Chondrocyte (in vitro differentiated cells): ENCODE data around the gene CMIP. TPM values are rescaled to one million over a fixed set of nuclear protein-coding genes. Genes with fewer than 3 reads are reported as not detected.

Experiments
- DNase-seq: peaks from one replicate; pipeline ENCODE4 v3.0.0; 2021; ENCODE audit warnings: mixed read lengths, low spot score
- H3K27ac Mint-ChIP-seq: one replicate; pipeline ENCODE4 v1.8.0; 2021; ENCODE audit warnings: mild to moderate bottlenecking, moderate library complexity, mixed read lengths; ENCODE audit not compliant: unreplicated experiment
- H3K27me3 Mint-ChIP-seq: 2 replicates; pipeline ENCODE4 v1.8.0; 2021; ENCODE audit warnings: low read depth, mixed read lengths
- H3K36me3 Mint-ChIP-seq: 2 replicates; pipeline ENCODE4 v1.8.0; 2021; ENCODE audit warnings: low read depth, mixed read lengths
- H3K4me1 Mint-ChIP-seq: 2 replicates; pipeline ENCODE4 v1.8.0; 2021; ENCODE audit warnings: low read depth, mild to moderate bottlenecking, mixed read lengths
- H3K4me3 Mint-ChIP-seq: one replicate; pipeline ENCODE4 v1.8.0; 2021; ENCODE audit warnings: mild to moderate bottlenecking, moderate library complexity, mixed read lengths; ENCODE audit not compliant: unreplicated experiment
- H3K9me3 Mint-ChIP-seq: 2 replicates; pipeline ENCODE4 v1.8.0; 2021; ENCODE audit warnings: low read depth, mixed read lengths
- total RNA-seq: library from RNA; stranded (reverse); gene quantifications from 3 replicates; pipeline ENCODE4 v1.2.1, GENCODE V29; 2021
- TF ChIP-seq, protein P1 (sequence below): fragments of 200-600 bp; sonication (generic); IDR thresholded peaks from 2 replicates; pipeline ENCODE4 v1.5.0; 2021; ENCODE audit warnings: antibody characterized with exemption, mild to moderate bottlenecking, moderate library complexity

The CMIP gene
- total RNA-seq, 1 donor from 2014 or later: 62.9 TPM

DNA sequence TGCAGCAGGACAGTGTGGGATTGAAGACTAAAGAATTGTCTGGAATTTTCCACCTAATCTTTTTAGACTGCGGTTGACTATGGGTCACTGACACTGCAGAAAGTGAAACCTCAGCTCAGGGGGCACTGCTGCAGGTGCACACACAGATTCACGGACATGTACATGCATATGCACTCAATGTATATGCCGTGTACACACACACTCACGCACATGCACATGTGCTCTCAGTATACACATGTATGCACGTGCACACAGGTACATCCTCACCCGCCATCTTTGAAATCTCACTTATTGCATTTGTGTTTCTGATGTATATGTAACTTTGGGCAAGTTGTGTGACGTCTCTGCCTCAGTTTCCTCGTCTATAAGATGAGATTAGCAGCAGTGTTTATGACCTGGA lies 27.3 kb downstream of the CMIP start:
- Mint-ChIP-seq H3K27ac (no peak overlapping the region), H3K4me1 (peaks cover 54% of the 10 kb centered on the region), H3K36me3 (no peaks in the 10 kb centered on the region), H3K27me3 (no peaks in the 10 kb centered on the region), H3K4me3 (no peak overlapping the region), H3K9me3 (no peaks in the 10 kb centered on the region)
- no peak for DNase-seq
- TF ChIP-seq, protein P1, sequence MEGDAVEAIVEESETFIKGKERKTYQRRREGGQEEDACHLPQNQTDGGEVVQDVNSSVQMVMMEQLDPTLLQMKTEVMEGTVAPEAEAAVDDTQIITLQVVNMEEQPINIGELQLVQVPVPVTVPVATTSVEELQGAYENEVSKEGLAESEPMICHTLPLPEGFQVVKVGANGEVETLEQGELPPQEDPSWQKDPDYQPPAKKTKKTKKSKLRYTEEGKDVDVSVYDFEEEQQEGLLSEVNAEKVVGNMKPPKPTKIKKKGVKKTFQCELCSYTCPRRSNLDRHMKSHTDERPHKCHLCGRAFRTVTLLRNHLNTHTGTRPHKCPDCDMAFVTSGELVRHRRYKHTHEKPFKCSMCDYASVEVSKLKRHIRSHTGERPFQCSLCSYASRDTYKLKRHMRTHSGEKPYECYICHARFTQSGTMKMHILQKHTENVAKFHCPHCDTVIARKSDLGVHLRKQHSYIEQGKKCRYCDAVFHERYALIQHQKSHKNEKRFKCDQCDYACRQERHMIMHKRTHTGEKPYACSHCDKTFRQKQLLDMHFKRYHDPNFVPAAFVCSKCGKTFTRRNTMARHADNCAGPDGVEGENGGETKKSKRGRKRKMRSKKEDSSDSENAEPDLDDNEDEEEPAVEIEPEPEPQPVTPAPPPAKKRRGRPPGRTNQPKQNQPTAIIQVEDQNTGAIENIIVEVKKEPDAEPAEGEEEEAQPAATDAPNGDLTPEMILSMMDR: no peak

DNA sequence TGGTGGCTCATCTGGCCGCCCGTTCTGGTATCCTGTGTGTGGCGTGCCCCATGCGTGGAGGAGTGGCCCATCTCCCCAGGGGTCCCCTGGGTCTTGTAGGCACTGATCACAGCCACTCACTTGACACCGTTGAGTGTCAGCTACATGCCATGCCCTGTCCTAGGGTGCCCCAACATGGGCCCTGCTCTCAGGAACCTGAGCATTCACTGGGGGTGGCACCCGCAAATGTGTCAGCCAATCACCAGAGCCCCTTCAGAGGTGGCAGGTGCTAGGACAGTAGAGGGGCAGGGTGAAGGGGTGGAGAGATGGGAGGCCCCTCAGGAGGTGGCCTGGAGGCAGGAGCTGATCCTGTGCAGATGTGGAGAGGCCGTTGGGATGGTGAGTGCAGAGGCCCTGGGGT lies 27.8 kb downstream of the CMIP start:
- Mint-ChIP-seq H3K4me1 (peaks cover 54% of the 10 kb centered on the region), H3K9me3 (no peaks in the 10 kb centered on the region), H3K36me3 (no peaks in the 10 kb centered on the region), H3K27me3 (no peaks in the 10 kb centered on the region), H3K27ac (no peak overlapping the region), H3K4me3 (no peak overlapping the region)
- TF ChIP-seq, protein P1: no peak
- DNase-seq: no peak

DNA sequence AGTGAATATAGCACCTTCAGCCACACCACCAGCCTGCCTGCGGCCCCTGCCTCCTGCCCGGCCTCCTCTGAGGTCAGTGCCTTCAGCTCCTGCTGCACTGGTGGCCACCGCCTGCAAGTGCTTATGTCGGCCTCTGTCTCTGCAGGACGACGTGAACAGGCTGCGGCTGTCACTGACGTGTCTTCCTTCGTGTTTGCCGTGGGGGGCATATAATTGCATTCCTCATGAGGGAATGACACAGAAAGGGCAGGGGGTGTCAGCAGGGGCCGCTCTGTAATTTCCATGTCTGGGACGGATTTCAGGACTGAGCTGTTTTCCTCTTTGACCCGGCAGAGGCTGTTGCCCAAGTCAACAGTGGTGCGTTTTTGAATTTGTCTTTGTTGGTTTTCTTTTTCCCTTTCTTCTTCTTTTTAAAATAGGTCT lies 28.5 kb downstream of the CMIP start:
- peak overlapping the region; percentile 90 for H3K27ac Mint-ChIP-seq
- no peaks in the 10 kb centered on the region for H3K27me3 Mint-ChIP-seq
- no peaks in the 10 kb centered on the region for H3K36me3 Mint-ChIP-seq
- DNase-seq: no peak
- H3K4me1 Mint-ChIP-seq: peaks cover 54% of the 10 kb centered on the region
- H3K9me3 Mint-ChIP-seq: no peaks in the 10 kb centered on the region
- TF ChIP-seq, protein P1: no peak
- H3K4me3 Mint-ChIP-seq: peak overlapping the region; percentile 40

DNA sequence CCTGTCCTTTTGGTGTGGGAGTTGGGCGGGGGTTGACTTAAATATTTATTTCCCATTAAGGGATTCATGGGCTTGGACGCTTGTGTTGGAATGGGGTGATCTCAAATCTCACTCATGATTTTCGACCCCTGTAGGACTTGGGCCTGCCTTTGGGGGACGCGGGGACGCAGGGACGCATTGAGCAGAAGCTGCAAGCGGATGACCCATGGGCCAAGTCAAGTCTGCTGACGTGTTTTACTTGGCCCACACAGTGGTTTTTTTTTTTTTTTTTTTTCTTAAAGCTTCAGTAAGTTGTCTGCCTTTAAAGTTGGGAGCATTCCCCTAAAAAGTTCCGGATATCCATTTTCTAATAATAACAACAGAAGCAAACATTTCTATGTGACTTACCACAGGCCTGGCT lies 28.9 kb downstream of the CMIP start:
- TF ChIP-seq, protein P1: no peak
- no peaks in the 10 kb centered on the region for H3K27me3 Mint-ChIP-seq
- H3K9me3 Mint-ChIP-seq: no peaks in the 10 kb centered on the region
- DNase-seq: no peak
- H3K4me1 Mint-ChIP-seq: peaks cover 56% of the 10 kb centered on the region
- H3K36me3 Mint-ChIP-seq: no peaks in the 10 kb centered on the region
- H3K27ac Mint-ChIP-seq: peak overlapping the region; percentile 90
- peak overlapping the region; percentile 40 for H3K4me3 Mint-ChIP-seq

DNA sequence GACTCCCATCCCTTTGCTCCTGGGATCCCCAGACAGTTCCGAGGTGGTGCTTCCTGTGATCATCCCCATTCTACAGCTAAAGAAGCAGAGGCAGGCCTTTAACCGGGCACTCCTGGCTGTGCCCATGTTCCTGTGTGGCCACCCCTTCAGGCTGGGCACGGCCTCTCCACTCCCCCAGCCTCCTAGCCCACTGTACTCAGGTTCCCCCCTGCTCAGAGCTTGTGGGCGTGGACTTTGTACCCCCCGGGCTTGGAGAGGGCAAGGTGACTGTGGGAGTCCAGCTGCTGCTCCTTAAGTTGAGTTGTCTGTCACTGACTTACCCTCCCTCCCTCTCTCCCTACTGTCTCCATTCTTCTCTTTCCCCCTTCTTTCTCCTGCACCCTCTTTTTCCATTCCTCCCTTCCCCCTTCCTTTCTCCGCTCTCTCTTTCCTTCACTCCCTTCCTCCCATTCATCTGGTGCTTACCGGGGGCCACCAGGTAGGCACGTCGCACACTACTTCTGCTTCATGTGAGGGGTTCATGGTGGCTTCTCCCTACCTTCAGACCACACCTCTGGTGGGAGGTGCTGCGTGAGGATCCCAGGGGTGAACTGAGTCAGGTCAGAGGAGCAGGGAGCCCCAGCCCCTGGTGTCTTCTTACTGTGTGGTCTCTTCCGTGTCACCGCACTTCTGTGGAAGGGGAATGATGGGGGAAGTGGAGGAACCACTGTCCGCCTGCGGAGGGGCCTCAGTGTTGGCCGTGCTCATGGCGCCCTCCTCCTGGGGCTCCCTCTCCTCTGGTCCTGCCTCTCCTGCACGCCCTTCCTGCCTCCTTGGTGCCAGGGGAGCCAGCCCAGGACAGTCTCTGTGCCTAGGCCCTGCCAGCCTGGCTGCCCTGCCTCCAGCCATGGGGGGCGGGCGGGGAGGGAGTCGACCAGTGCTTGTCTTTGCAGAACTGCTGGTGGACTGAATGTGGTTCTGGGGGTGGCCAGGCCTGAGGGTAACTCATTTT lies 29.7 kb downstream of the CMIP start:
- H3K4me3 Mint-ChIP-seq: no peak overlapping the region
- no peaks in the 10 kb centered on the region for H3K9me3 Mint-ChIP-seq
- H3K27ac Mint-ChIP-seq: peak overlapping the region; percentile 90
- TF ChIP-seq, protein P1: no peak
- H3K4me1 Mint-ChIP-seq: peaks cover 62% of the 10 kb centered on the region
- H3K27me3 Mint-ChIP-seq: no peaks in the 10 kb centered on the region
- H3K36me3 Mint-ChIP-seq: no peaks in the 10 kb centered on the region
- no peak for DNase-seq
